Measurements from ENCODE around the gene DOCK4. TPM values are rescaled to one million over a fixed set of nuclear protein-coding genes. Genes with fewer than 3 reads are reported as not detected.

The DOCK4 gene
- total RNA-seq, 2 experiments from 2014 or later = 0.32 TPM

- ChIA-PET CTCF (interaction anchor here (1.0 to 1.1 kb wide), 2 partner anchors 22 to 75 kb away, joined by 3 read pairs; no protein-coding TSS in a partner anchor), POLR2A (interaction anchor here (0.6 kb wide), 1 partner anchor 1647 kb away, joined by 3 read pairs; no protein-coding TSS in a partner anchor)
- DNase-seq (no peak), ATAC-seq (no peak)
- peaks cover 5% of the 10 kb centered on the region for H3K36me3 Mint-ChIP-seq (ENCODE audit: low read depth)
- H3K4me3 Mint-ChIP-seq = no peak overlapping the region
- no peaks in the 10 kb centered on the region for H3K27me3 Mint-ChIP-seq
- H3K4me1 Mint-ChIP-seq = peaks cover 44% of the 10 kb centered on the region
- intact Hi-C loops (cut with DNase I, micrococcal nuclease) = no loop called here
- H3K9me3 Mint-ChIP-seq (ENCODE audit: low read depth) = no peaks in the 10 kb centered on the region
- H3K27ac Mint-ChIP-seq = no peak overlapping the region
Observed at GRCh38 chr7:112214268-112214667, 8.1 kb upstream of the DOCK4 start.

- no peak overlapping the region for H3K27ac Mint-ChIP-seq
- H3K9me3 Mint-ChIP-seq (ENCODE audit: low read depth) = no peaks in the 10 kb centered on the region
- ChIA-PET POLR2A (no interaction called here), CTCF (no interaction called here)
- DNase-seq (no peak), ATAC-seq (peak; percentile 72)
- H3K36me3 Mint-ChIP-seq (ENCODE audit: low read depth) = peaks cover 4% of the 10 kb centered on the region
- intact Hi-C loops (cut with DNase I, micrococcal nuclease) = no loop called here
- no peaks in the 10 kb centered on the region for H3K27me3 Mint-ChIP-seq
- peaks cover 47% of the 10 kb centered on the region for H3K4me1 Mint-ChIP-seq
- H3K4me3 Mint-ChIP-seq = no peak overlapping the region
Observed at GRCh38 chr7:112213735-112214134, 7.5 kb upstream of the DOCK4 start.

- peaks cover 46% of the 10 kb centered on the region for H3K4me1 Mint-ChIP-seq
- POLR2A ChIA-PET = no interaction called here
- no peak overlapping the region for H3K4me3 Mint-ChIP-seq
- DNase-seq (no peak), ATAC-seq (no peak)
- H3K36me3 Mint-ChIP-seq (ENCODE audit: low read depth) = peaks cover 1% of the 10 kb centered on the region
- intact Hi-C loops (cut with DNase I, micrococcal nuclease) = no loop called here
- no peaks in the 10 kb centered on the region for H3K27me3 Mint-ChIP-seq
- CTCF ChIA-PET = no interaction called here
- no peak overlapping the region for H3K27ac Mint-ChIP-seq
- H3K9me3 Mint-ChIP-seq (ENCODE audit: low read depth) = no peaks in the 10 kb centered on the region
Observed at GRCh38 chr7:112212571-112212970, 6.4 kb upstream of the DOCK4 start.

GRCh38 chr7:112211348-112211907 lies 5.2 kb upstream of the DOCK4 start:
- Mint-ChIP-seq H3K27me3 (no peaks in the 10 kb centered on the region), H3K4me3 (no peak overlapping the region), H3K4me1 (peaks cover 40% of the 10 kb centered on the region), H3K9me3 (ENCODE audit: low read depth) (no peaks in the 10 kb centered on the region), H3K27ac (no peak overlapping the region), H3K36me3 (ENCODE audit: low read depth) (peaks cover 4% of the 10 kb centered on the region)
- intact Hi-C loops (cut with DNase I, micrococcal nuclease) = no loop called here
- CTCF ChIA-PET = interaction anchor here (0.6 kb wide), 1 partner anchor 273 kb away, joined by 3 read pairs; no protein-coding TSS in a partner anchor
- POLR2A ChIA-PET = no interaction called here
- no peak for DNase-seq
- no peak for ATAC-seq

DNA sequence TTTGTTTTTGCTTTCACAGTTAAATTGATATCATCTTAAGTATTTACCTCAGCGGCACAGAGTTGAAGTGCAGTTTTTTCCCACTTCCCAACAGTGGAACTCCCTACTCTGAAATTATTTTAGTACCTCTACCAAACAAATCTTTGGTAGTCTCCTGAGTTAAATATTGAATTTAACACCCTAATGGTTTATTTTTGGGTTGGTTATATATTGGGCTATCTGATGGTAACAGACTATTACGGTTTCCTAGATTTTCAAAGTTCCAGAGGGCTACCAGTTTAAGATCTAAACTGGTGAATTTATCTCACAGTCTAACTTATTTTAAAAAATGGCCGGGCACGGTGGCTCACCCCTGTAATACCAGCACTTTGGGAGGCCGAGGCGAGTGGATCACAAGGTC lies 1.6 kb upstream of the DOCK4 start:
- Mint-ChIP-seq H3K27me3 (peaks cover 22% of the 10 kb centered on the region), H3K36me3 (ENCODE audit: low read depth) (peaks cover 3% of the 10 kb centered on the region), H3K27ac (no peak overlapping the region), H3K4me1 (peaks cover 39% of the 10 kb centered on the region), H3K9me3 (ENCODE audit: low read depth) (no peaks in the 10 kb centered on the region), H3K4me3 (peak overlapping the region; percentile 92)
- ATAC-seq (no peak), DNase-seq (no peak)
- ChIA-PET POLR2A (no interaction called here), CTCF (no interaction called here)
- intact Hi-C loops (cut with DNase I, micrococcal nuclease) = loop anchor here (2.0 to 5.0 kb wide), 4 partner anchors 183 to 911 kb away; partner anchors contain the start of genes IMMP2L (in 1 of the 2) and SMIM30 (in 1 of the 2)

- Mint-ChIP-seq H3K27ac (peak overlapping the region; percentile 84), H3K36me3 (ENCODE audit: low read depth) (peaks cover 3% of the 10 kb centered on the region), H3K9me3 (ENCODE audit: low read depth) (no peaks in the 10 kb centered on the region), H3K4me1 (peaks cover 36% of the 10 kb centered on the region), H3K27me3 (peaks cover 24% of the 10 kb centered on the region), H3K4me3 (peak overlapping the region; percentile 92)
- no peak for ATAC-seq
- CTCF ChIA-PET = interaction anchor here (0.5 to 0.9 kb wide), 2 partner anchors 40 to 240 kb away, joined by 3 to 4 read pairs; no protein-coding TSS in a partner anchor
- POLR2A ChIA-PET = interaction anchor here (4.7 kb wide), 1 partner anchor 243 kb away, joined by 23 read pairs; the partner anchor contains the start of gene IFRD1
- intact Hi-C loops (cut with DNase I, micrococcal nuclease) = loop anchor here (1.0 to 5.0 kb wide), 8 partner anchors 184 to 912 kb away; partner anchors contain the start of genes IFRD1 (in 2 of the 2), IMMP2L (in 2 of the 2) and SMIM30 (in 1 of the 2)
- DNase-seq = no peak
Observed at GRCh38 chr7:112206991-112207592, 893 bp upstream of the DOCK4 start.

DNA sequence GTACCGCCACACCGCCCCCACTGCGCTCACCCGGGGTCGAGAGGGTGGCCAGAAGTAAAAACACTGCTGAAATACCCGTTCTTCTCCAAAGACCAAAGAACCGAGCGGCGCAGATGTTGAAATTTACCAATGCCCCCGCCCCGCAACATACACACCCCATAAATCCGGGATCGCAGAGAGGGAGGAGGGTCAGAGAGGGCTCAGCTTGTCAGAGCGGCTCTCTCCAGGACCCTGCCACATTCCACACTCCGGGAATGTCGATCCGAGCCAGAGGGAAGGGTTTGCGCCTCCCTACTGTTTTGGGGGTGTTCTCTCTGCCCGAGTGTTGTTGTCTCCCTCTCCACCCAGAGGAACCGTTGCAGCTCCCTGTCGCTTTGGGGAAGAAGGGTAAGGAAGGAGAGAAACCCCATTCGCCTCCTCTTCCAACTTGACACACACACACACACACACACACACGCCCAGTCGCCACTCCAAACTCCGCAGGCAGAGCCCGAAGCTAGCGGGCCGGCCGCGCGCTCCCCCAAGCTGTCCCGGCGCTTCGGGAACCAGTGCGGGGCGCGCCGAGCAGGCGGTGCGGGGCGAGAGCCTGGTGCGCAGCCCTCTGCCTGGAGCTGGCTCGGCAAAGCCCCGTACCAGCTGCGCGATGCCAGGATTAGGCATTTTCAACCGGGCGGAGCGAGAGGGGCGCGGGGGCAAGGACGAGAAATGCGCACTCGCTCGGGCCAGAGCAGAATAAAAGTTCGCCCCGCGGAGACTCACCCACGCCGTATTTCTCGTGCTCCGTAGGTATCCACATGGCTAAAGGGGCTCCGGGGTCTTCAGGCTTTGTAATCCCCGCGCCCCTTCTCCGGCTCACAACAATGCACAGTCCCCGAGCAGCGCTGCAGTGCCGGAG lies 609 bp downstream of the DOCK4 start:
- Mint-ChIP-seq H3K4me3 (peak overlapping the region; percentile 92), H3K4me1 (peaks cover 31% of the 10 kb centered on the region), H3K36me3 (ENCODE audit: low read depth) (peaks cover 3% of the 10 kb centered on the region), H3K9me3 (ENCODE audit: low read depth) (no peaks in the 10 kb centered on the region), H3K27ac (peak overlapping the region; percentile 37), H3K27me3 (peaks cover 38% of the 10 kb centered on the region)
- intact Hi-C loops (cut with DNase I, micrococcal nuclease) = loop anchor here (1.0 to 5.0 kb wide), 8 partner anchors 185 to 913 kb away; partner anchors contain the start of genes IFRD1 (in 2 of the 2), IMMP2L (in 2 of the 2) and SMIM30 (in 1 of the 2)
- ATAC-seq = peak; percentile 6
- CTCF ChIA-PET = interaction anchor here (1.3 kb wide), 1 partner anchor 32 kb away, joined by 3 read pairs; no protein-coding TSS in a partner anchor
- peak; percentile 58 for DNase-seq
- POLR2A ChIA-PET = interaction anchor here (0.6 to 4.7 kb wide), 3 partner anchors 10 to 269 kb away, joined by 3 to 23 read pairs (median 7); partner anchors contain the start of gene IFRD1

DNA sequence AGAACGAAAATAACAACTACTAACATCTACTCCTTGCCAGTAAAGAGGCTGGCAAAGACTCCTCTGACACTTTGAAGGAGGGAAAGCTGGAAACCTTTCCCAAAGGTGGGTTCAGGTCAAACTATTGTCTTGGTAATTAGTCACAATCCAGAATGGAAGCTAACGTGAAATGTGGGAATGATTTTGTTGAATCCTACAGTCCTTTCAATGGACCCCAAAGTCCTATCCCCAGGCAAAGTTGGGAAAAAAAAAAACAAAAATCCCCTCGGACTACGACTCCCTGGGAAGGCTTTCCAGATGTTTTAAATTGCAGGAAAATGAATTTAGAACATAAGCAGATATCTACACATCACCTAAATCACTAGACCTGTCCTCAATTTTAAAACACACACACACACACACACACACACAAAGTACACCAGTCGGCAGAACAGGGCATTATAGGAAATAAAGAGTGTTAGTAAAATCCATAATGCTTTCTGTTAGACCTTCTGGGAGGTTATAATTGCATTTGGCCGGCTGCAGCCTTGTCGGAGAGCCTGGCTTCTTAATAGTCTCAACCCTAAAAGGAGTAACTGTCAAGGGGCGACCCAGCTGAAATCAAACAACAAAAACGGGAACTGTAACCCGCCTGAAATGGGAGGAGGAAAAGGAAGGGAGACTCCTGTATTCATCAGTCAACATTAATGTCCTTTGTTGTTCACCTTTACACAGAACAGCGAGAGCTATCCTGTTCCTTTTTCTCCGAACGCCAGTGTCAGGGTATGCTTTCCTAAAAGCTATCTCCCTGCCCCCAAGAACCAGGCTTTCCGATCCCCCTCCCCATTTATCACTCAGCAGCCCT lies 1.5 kb downstream of the DOCK4 start:
- intact Hi-C loops (cut with DNase I, micrococcal nuclease) = loop anchor here in 1 of 2 experiments (5.0 kb wide), 1 partner anchor 738 kb away; no protein-coding TSS in a partner anchor
- Mint-ChIP-seq H3K36me3 (ENCODE audit: low read depth) (peaks cover 3% of the 10 kb centered on the region), H3K27me3 (peaks cover 42% of the 10 kb centered on the region), H3K9me3 (ENCODE audit: low read depth) (no peaks in the 10 kb centered on the region), H3K4me3 (peak overlapping the region; percentile 92), H3K27ac (peak overlapping the region; percentile 37), H3K4me1 (peaks cover 31% of the 10 kb centered on the region)
- DNase-seq = no peak
- no peak for ATAC-seq
- CTCF ChIA-PET = no interaction called here
- POLR2A ChIA-PET = interaction anchor here (0.6 to 4.7 kb wide), 3 partner anchors 11 to 270 kb away, joined by 3 to 23 read pairs (median 7); partner anchors contain the start of gene IFRD1

- Mint-ChIP-seq H3K27ac (no peak overlapping the region), H3K4me1 (peaks cover 31% of the 10 kb centered on the region), H3K4me3 (no peak overlapping the region), H3K9me3 (ENCODE audit: low read depth) (no peaks in the 10 kb centered on the region), H3K36me3 (ENCODE audit: low read depth) (peaks cover 3% of the 10 kb centered on the region), H3K27me3 (peaks cover 49% of the 10 kb centered on the region)
- intact Hi-C loops (cut with DNase I, micrococcal nuclease) = no loop called here
- CTCF ChIA-PET = interaction anchor here (1.1 to 1.6 kb wide), 2 partner anchors 177 to 178 kb away, joined by 3 read pairs; no protein-coding TSS in a partner anchor
- POLR2A ChIA-PET = interaction anchor here (0.7 to 4.7 kb wide), 2 partner anchors 224 to 247 kb away, joined by 4 to 23 read pairs; partner anchors contain the start of gene IFRD1
- ATAC-seq (no peak), DNase-seq (no peak)
Observed at GRCh38 chr7:112203365-112203739, 2.8 kb downstream of the DOCK4 start.

- peak; percentile 56 for DNase-seq
- Mint-ChIP-seq H3K4me3 (no peak overlapping the region), H3K27me3 (peaks cover 53% of the 10 kb centered on the region), H3K36me3 (ENCODE audit: low read depth) (peaks cover 3% of the 10 kb centered on the region), H3K9me3 (ENCODE audit: low read depth) (no peaks in the 10 kb centered on the region), H3K4me1 (peaks cover 31% of the 10 kb centered on the region), H3K27ac (no peak overlapping the region)
- no peak for ATAC-seq
- ChIA-PET POLR2A (interaction anchor here (4.7 kb wide), 1 partner anchor 247 kb away, joined by 23 read pairs; the partner anchor contains the start of gene IFRD1), CTCF (interaction anchor here (0.7 to 1.6 kb wide), 3 partner anchors 65 to 293 kb away, joined by 3 read pairs; no protein-coding TSS in a partner anchor)
- intact Hi-C loops (cut with DNase I, micrococcal nuclease) = no loop called here
Observed at GRCh38 chr7:112202816-112203215, 3.4 kb downstream of the DOCK4 start.

Measured in activated CD4-positive, alpha-beta T cell treated with anti-CD3 and anti-CD28 coated beads for 36 hours (primary cell).